SK-N-SH (cell line): Measurements from ENCODE around the gene RIPPLY3.

Source experiments
- CTCF ChIP-seq: fragments of 200-600 bp; sonication (generic); IDR thresholded peaks from 2 replicates; pipeline ENCODE4 v1.6.1; 2017; ENCODE audit warnings: antibody characterized with exemption, mild to moderate bottlenecking, moderate library complexity
- GABPA ChIP-seq: IDR thresholded peaks from 2 replicates; pipeline ENCODE4 v1.4.0; 2012; ENCODE audit warnings: low read depth, mild to moderate bottlenecking
- GATA2 ChIP-seq: sonication (generic); formaldehyde crosslinking; IDR thresholded peaks from 2 replicates; pipeline ENCODE4 v1.5.0; 2020; ENCODE audit warnings: mild to moderate bottlenecking, missing genetic modification reagents
- SIN3A ChIP-seq: IDR thresholded peaks from 2 replicates; pipeline ENCODE4 v1.6.1; 2012; ENCODE audit warnings: low read depth, mild to moderate bottlenecking, low read length, moderate library complexity, borderline replicate concordance
- TAF1 ChIP-seq: IDR thresholded peaks from 2 replicates; pipeline ENCODE4 v1.6.1; 2012; ENCODE audit warnings: low read depth, mild to moderate bottlenecking, low read length, moderate library complexity, borderline replicate concordance

GRCh38 chr21:36964398-36964797 lies 42.1 kb upstream of the RIPPLY3 start:
- TF ChIP-seq GABPA (no peak), CTCF (no peak), SIN3A (no peak), GATA2 (CRISPR knock-in tag) (no peak), TAF1 (no peak)
